SK-N-SH (cell line): ENCODE measurements around the gene RARG. TPM values are rescaled to one million over a fixed set of nuclear protein-coding genes. Genes with fewer than 3 reads are reported as not detected.

Source experiments
- CTCF ChIA-PET: fragments of 300-600, 350-600 bp; formaldehyde crosslinking; extraction: SDS; loops from one replicate; lab custom pipeline; 2021; lab: Yijun Ruan, JAX
- POLR2A ChIA-PET: fragments of 350-600 bp; sonication (Branson Sonifier 250); formaldehyde crosslinking; extraction: SDS; loops from one replicate; lab custom pipeline; 2020; ENCODE audit warnings: antibody characterized with exemption, inconsistent platforms; lab: Yijun Ruan, JAX
- DNase-seq: peaks from one replicate; pipeline ENCODE4 v3.0.0; 2012
- H2AFZ ChIP-seq: fragments of 200-600 bp; sonication (generic); 2 replicates; pipeline ENCODE4 v1.8.1; 2016; ENCODE audit warnings: antibody characterized with exemption, mild to moderate bottlenecking, low read depth
- H3F3A ChIP-seq: fragments of 200-600 bp; sonication (generic); replicated peaks from 2 replicates; pipeline ENCODE3; 2016; ENCODE audit warnings: antibody characterized with exemption, mild to moderate bottlenecking; ENCODE audit not compliant: insufficient read depth
- H3K27ac ChIP-seq, 2 experiments: fragments of 200-500 bp in 1 of 2; fragments of 200-600 bp in 1 of 2; sonication (Bioruptor generic) in 1 of 2; sonication (generic), shearing (Covaris generic) in 1 of 2; 2 replicates each; pipeline versions ENCODE4 v1.5.1 to v1.6.1; 2014 to 2016; ENCODE audit warnings: low read depth in 2 of 2, inconsistent platforms in 1 of 2, low read length in 1 of 2, mild to moderate bottlenecking in 1 of 2, mixed read lengths in 1 of 2
- H3K27me3 ChIP-seq: fragments of 200-600 bp; sonication (generic), shearing (Covaris generic); 2 replicates; pipeline ENCODE4 v1.6.1; 2016; ENCODE audit warnings: mixed run types; ENCODE audit not compliant: insufficient read depth
- H3K36me3 ChIP-seq, 2 experiments: fragments of 200-500 bp in 1 of 2; fragments of 200-600 bp in 1 of 2; sonication (Bioruptor generic) in 1 of 2; sonication (generic) in 1 of 2; replicated peaks in 1 of 2; 2 replicates each; pipeline versions ENCODE3 to v1.5.1; 2014 to 2016; ENCODE audit warnings: low read length in 1 of 2, mild to moderate bottlenecking in 1 of 2; ENCODE audit not compliant: insufficient read depth in 2 of 2, control insufficient read depth in 1 of 2
- H3K4me1 ChIP-seq, 2 experiments: fragments of 200-500 bp in 1 of 2; fragments of 200-600 bp in 1 of 2; sonication (Bioruptor generic) in 1 of 2; sonication (generic), shearing (Covaris generic) in 1 of 2; 2 replicates each; pipeline versions ENCODE4 v1.5.1 to v1.6.1; 2014 to 2016; ENCODE audit warnings: low read depth in 1 of 2, low read length in 1 of 2, mixed run types in 1 of 2; ENCODE audit not compliant: insufficient read depth in 2 of 2, control insufficient read depth in 1 of 2
- H3K4me2 ChIP-seq: fragments of 200-600 bp; sonication (generic), shearing (Covaris generic); 2 replicates; pipeline ENCODE4 v1.6.1; 2017; ENCODE audit warnings: mixed run types
- H3K4me3 ChIP-seq, 2 experiments: fragments of 200-500 bp in 1 of 2; fragments of 200-600 bp in 1 of 2; sonication (Bioruptor generic) in 1 of 2; sonication (generic), shearing (Covaris generic) in 1 of 2; 2 replicates each; pipeline versions ENCODE4 v1.5.1 to v1.8.1; 2014 to 2016; ENCODE audit warnings: low read depth in 2 of 2, inconsistent platforms in 1 of 2, low read length in 1 of 2, mild to moderate bottlenecking in 1 of 2, mixed read lengths in 1 of 2, moderate library complexity in 1 of 2
- H3K79me2 ChIP-seq: fragments of 200-600 bp; sonication (generic); 2 replicates; pipeline ENCODE4 v1.8.1; 2017; ENCODE audit warnings: mild to moderate bottlenecking; ENCODE audit not compliant: insufficient read depth
- H3K9ac ChIP-seq: fragments of 200-600 bp; sonication (generic); 2 replicates; pipeline ENCODE4 v1.6.1; 2017; ENCODE audit warnings: mixed run types
- H3K9me2 ChIP-seq: fragments of 200-600 bp; sonication (generic); 2 replicates; pipeline ENCODE4 v1.6.1; 2017; ENCODE audit warnings: mixed run types
- H3K9me3 ChIP-seq: fragments of 200-600 bp; sonication (generic); 2 replicates; pipeline ENCODE4 v1.6.1; 2017; ENCODE audit warnings: mixed run types, mild to moderate bottlenecking, moderate library complexity
- H4K20me1 ChIP-seq: fragments of 200-600 bp; sonication (generic); 2 replicates; pipeline ENCODE4 v1.6.1; 2017; ENCODE audit warnings: mild to moderate bottlenecking, mixed run types; ENCODE audit not compliant: insufficient read depth
- GABPA ChIP-seq: IDR thresholded peaks from 2 replicates; pipeline ENCODE4 v1.4.0; 2012; ENCODE audit warnings: low read depth, mild to moderate bottlenecking
- MEF2A ChIP-seq: IDR thresholded peaks from 2 replicates; pipeline ENCODE4 v1.4.0; 2012; ENCODE audit warnings: low read depth, borderline replicate concordance
- PBX3 ChIP-seq: IDR thresholded peaks from 2 replicates; pipeline ENCODE4; 2012
- RCOR1 ChIP-seq: fragments of 150-350 bp; IDR thresholded peaks from 2 replicates; pipeline ENCODE4 v1.6.1; 2017; ENCODE audit warnings: antibody characterized with exemption, low read length
- RFX5 ChIP-seq: IDR thresholded peaks from 2 replicates; pipeline ENCODE4 v1.6.1; 2012; ENCODE audit warnings: mild to moderate bottlenecking, improper control_type of control experiment, low read length
- RXRA ChIP-seq: IDR thresholded peaks from 2 replicates; pipeline ENCODE4 v1.4.0; 2012; ENCODE audit warnings: low read depth, mild to moderate bottlenecking, borderline replicate concordance
- SMC3 ChIP-seq: IDR thresholded peaks from 2 replicates; pipeline ENCODE4 v1.6.1; 2012; ENCODE audit warnings: low read depth, low read length, improper control_type of control experiment
- TAF1 ChIP-seq: IDR thresholded peaks from 2 replicates; pipeline ENCODE4 v1.6.1; 2012; ENCODE audit warnings: low read depth, mild to moderate bottlenecking, low read length, moderate library complexity, borderline replicate concordance
- TCF12 ChIP-seq: IDR thresholded peaks from 2 replicates; pipeline ENCODE4 v1.4.0; 2012
- YY1 ChIP-seq: IDR thresholded peaks from 2 replicates; pipeline ENCODE4 v1.4.0; 2012; ENCODE audit warnings: low read depth, mild to moderate bottlenecking
- WGBS: methylation state at CpG from one replicate; pipeline ENCODE4 v1.1.6; 2017; ENCODE audit warnings: low lambda C conversion rate; 5-methylcytosine and 5-hydroxymethylcytosine counted together
- polyA plus RNA-seq, 3 experiments: library from polyadenylated mRNA; depleted of rRNA; stranded (reverse); fragments of >200 nt; gene quantifications; 2 replicates each; pipeline ENCODE4 v1.2.3, GENCODE V29; 2012
- TF ChIP-seq, protein P1 (sequence below): fragments of 200-600 bp; sonication (generic); IDR thresholded peaks from 2 replicates; pipeline ENCODE4 v1.6.1; 2017; ENCODE audit warnings: antibody characterized with exemption, mild to moderate bottlenecking, moderate library complexity
- TF ChIP-seq, protein P2 (sequence below): IDR thresholded peaks from 2 replicates; pipeline ENCODE4 v1.4.0; 2012; ENCODE audit warnings: low read depth, borderline replicate concordance
- TF ChIP-seq, protein P3 (sequence below): IDR thresholded peaks from 2 replicates; pipeline ENCODE4 v1.4.0; 2012; ENCODE audit warnings: low read depth, borderline replicate concordance

RARG gene
- polyA plus RNA-seq, 1 of the 3 experiments (the other 2 are of a cell fraction) = 36.6 TPM

DNA sequence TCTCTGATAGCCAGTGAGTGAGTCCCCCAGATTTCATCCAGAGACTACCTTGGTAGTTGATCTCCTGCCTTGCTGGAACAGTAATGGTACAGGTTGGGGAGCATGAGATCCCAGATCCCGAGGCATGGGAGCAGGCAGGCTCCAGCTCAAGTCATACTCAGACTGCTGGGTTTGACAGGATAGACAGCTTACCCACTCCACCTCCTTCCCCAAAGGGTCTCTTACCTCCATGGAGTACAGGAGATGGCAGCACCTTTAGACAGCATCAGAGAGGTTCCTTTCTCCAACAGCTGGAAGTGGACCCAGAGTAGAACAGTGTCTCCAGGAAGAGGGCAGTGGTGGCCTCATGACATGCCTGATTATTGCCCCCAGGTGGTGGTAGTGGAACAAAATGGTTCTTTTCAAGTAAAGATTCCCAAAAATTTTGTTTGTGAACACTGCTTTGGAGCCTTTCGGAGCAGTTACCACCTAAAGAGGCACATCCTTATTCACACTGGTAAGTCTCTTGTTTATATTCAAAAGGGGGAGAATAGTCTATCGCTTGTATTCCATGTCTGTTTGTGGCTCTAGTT is 46.3 kb downstream of the RARG start:
- CTCF ChIA-PET = interaction anchor here (0.8 to 23.1 kb wide), 6 partner anchors 11 to 120 kb away, joined by 3 to 272 read pairs (median 24); partner anchors contain the start of gene ESPL1
- DNase-seq = no peak
- Histone ChIP-seq H3K9me3 (no peaks in the 10 kb centered on the region), H3K9me2 (no peaks in the 10 kb centered on the region), H3K4me2 (no peak overlapping the region), H3F3A (peaks cover 19% of the 10 kb centered on the region), H3K9ac (no peak overlapping the region), H4K20me1 (no peaks in the 10 kb centered on the region; the same call in 1 of the 2 replicates), H3K27ac (no peak overlapping the region; a peak in 1 of 4 replicates), H2AFZ (no peak overlapping the region), H3K79me2 (peaks cover 41% of the 10 kb centered on the region), H3K4me1 (peaks cover 12 to 33% of the 10 kb centered on the region in 2 experiments; a peak in 3 of 4 replicates), H3K27me3 (no peaks in the 10 kb centered on the region), H3K4me3 (no peak overlapping the region), H3K36me3 (peaks cover 60 to 68% of the 10 kb centered on the region in 2 experiments)
- WGBS = 100% methylated on average over 3 of the region's 3 CpGs
- POLR2A ChIA-PET = no interaction called here
- no peak for TF ChIP-seq TAF1
- TF ChIP-seq TCF12 = no peak
- TF ChIP-seq, protein P1, sequence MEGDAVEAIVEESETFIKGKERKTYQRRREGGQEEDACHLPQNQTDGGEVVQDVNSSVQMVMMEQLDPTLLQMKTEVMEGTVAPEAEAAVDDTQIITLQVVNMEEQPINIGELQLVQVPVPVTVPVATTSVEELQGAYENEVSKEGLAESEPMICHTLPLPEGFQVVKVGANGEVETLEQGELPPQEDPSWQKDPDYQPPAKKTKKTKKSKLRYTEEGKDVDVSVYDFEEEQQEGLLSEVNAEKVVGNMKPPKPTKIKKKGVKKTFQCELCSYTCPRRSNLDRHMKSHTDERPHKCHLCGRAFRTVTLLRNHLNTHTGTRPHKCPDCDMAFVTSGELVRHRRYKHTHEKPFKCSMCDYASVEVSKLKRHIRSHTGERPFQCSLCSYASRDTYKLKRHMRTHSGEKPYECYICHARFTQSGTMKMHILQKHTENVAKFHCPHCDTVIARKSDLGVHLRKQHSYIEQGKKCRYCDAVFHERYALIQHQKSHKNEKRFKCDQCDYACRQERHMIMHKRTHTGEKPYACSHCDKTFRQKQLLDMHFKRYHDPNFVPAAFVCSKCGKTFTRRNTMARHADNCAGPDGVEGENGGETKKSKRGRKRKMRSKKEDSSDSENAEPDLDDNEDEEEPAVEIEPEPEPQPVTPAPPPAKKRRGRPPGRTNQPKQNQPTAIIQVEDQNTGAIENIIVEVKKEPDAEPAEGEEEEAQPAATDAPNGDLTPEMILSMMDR = no peak; the same call in 1 of the 2 replicates
- TF ChIP-seq RCOR1 = no peak
- no peak for TF ChIP-seq RFX5
- TF ChIP-seq MEF2A = no peak
- no peak for TF ChIP-seq GABPA

- peaks cover 20% of the 10 kb centered on the region for H3F3A ChIP-seq
- no peaks in the 10 kb centered on the region for H3K9me2 ChIP-seq
- H3K36me3 ChIP-seq = peaks cover 58 to 68% of the 10 kb centered on the region in 2 experiments
- no peak overlapping the region for H3K4me2 ChIP-seq
- no peak overlapping the region for H2AFZ ChIP-seq
- no peak overlapping the region for H3K27ac ChIP-seq
- no peaks in the 10 kb centered on the region; the same call in 1 of the 2 replicates for H4K20me1 ChIP-seq
- TF ChIP-seq RCOR1 (no peak), TCF12 (no peak), RXRA (no peak), SMC3 (no peak), PBX3 (no peak), YY1 (no peak)
- TF ChIP-seq, protein P2, sequence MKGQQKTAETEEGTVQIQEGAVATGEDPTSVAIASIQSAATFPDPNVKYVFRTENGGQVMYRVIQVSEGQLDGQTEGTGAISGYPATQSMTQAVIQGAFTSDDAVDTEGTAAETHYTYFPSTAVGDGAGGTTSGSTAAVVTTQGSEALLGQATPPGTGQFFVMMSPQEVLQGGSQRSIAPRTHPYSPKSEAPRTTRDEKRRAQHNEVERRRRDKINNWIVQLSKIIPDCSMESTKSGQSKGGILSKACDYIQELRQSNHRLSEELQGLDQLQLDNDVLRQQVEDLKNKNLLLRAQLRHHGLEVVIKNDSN = no peak
- TF ChIP-seq, protein P3, sequence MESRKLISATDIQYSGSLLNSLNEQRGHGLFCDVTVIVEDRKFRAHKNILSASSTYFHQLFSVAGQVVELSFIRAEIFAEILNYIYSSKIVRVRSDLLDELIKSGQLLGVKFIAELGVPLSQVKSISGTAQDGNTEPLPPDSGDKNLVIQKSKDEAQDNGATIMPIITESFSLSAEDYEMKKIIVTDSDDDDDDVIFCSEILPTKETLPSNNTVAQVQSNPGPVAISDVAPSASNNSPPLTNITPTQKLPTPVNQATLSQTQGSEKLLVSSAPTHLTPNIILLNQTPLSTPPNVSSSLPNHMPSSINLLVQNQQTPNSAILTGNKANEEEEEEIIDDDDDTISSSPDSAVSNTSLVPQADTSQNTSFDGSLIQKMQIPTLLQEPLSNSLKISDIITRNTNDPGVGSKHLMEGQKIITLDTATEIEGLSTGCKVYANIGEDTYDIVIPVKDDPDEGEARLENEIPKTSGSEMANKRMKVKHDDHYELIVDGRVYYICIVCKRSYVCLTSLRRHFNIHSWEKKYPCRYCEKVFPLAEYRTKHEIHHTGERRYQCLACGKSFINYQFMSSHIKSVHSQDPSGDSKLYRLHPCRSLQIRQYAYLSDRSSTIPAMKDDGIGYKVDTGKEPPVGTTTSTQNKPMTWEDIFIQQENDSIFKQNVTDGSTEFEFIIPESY = no peak
- DNase-seq = no peak
- no peaks in the 10 kb centered on the region for H3K9me3 ChIP-seq
- H3K4me3 ChIP-seq = no peak overlapping the region
- H3K4me1 ChIP-seq = peaks cover 12 to 35% of the 10 kb centered on the region in 2 experiments; a peak in 3 of 4 replicates
- H3K79me2 ChIP-seq = peaks cover 41% of the 10 kb centered on the region
- no peak overlapping the region for H3K9ac ChIP-seq
- POLR2A ChIA-PET = no interaction called here
- CTCF ChIA-PET = interaction anchor here (1.9 to 23.1 kb wide), 5 partner anchors 10 to 119 kb away, joined by 5 to 272 read pairs (median 33); no protein-coding TSS in a partner anchor
- WGBS = 95% methylated on average over 6 of the region's 6 CpGs
- no peaks in the 10 kb centered on the region for H3K27me3 ChIP-seq
Measured at GRCh38 chr12:53184828-53185227, 47.2 kb downstream of the RARG start.
